GM18867 (cell line): ENCODE results near the gene GOLGA6L10.
"Not testable (repeated sequence)": the region's sequence is repeated elsewhere in the genome, so short reads cannot be mapped to it uniquely, and the experiment has no call there.

Experiments used
- ATAC-seq: cut with Tn5 transposase; IDR thresholded peaks from one replicate; pipeline ENCODE4 v1.9.1; 2021; ENCODE audit warnings: mild to moderate bottlenecking, moderate library complexity; ENCODE audit not compliant: unreplicated experiment

GOLGA6L10 gene

DNA sequence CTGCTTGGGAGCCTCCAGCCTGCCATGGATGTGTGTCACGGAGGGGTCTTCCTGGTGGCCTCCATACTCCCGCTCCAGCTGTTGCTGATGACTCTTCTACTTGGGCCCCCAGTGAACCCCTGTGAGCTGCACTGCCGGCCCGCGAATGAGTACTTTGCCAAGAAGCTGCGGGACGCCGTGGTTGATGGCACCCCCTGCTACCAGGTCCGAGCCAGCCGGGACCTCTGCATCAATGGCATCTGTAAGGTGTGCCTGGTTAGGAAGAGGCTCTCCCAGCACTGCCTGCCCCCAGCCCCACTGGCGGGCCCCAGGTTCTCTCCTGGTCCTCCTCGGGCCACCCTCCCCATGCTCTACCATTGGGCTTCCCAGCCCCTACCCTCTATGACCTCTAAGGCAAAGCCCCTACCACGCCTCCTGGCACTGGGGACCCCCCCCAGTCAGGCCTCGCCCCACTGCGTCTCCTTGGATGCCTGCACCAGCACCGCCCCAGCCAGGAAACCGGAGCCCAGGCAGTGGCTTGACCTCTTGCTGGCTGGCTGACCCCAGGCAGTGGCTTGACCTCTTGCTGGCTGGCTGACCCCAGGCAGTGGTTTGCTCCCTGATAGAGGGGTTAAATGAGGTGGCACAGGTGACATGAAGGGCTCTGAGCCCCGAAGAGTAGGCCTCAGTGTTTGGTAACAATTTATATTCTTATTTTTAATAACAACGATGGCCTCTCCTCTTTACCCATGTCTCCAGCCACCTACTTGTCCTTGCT lies 29.6 kb downstream of the GOLGA6L10 start:
- not testable (repeated sequence) for ATAC-seq

DNA sequence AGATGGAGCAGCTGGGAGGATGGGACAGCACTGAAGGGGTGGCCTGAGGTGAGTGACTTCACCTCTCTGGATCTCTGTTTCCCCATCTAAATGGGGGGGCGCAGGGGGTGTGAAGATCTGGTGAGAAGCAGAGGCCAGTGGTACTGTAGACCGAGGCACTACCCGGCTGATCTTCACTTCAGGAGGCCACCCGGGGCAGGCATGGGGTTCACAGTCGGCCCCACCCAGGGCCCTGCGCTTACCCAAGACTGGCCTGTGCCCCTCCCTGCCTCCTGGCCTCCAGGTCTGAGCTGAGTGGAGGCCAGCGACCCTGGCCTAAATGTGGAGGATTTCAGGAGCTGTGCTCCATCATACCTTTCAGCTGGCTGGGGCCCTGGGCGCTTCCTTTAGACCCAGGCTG lies 31.0 kb downstream of the GOLGA6L10 start:
- ATAC-seq: not testable (repeated sequence)

DNA sequence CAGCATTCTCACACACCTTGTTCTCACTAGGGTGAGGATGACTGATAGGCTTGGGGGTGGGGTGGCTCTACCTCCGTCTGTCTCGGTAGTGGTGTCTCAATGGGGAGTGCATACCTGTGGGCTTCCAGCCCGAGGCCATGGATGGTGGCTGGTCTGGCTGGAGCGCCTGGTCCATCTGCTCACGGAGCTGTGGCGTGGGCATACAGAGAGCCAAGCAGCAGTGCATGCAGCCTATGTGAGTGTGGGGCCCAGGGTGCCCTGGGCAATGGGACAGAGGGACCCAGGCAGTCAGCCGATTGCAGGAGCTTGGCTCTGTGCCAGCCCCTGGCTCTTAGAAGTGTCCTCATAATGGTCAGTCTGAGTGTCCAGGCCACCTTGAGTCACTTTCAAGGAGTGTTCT lies 31.8 kb downstream of the GOLGA6L10 start:
- ATAC-seq: not testable (repeated sequence)

DNA sequence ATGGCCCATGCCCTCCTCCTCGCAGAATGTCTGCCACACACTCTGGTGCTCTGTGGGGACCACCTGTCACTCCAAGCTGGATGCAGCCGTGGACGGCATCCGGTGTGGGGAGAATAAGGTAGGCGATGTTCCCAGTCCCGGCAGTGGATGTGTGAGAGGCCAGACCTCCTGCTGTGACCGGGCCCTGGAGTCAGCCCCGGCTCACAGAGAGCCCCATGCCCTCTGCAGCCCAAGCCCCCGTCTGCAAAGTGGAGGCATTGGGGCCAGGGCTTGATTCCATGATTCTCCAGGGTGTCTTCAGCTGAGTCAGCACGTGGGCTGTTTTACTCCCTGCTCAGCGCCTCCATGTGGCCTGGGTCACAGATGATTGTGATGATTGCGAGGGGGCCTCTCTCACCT lies 32.2 kb downstream of the GOLGA6L10 start:
- ATAC-seq: no peak

DNA sequence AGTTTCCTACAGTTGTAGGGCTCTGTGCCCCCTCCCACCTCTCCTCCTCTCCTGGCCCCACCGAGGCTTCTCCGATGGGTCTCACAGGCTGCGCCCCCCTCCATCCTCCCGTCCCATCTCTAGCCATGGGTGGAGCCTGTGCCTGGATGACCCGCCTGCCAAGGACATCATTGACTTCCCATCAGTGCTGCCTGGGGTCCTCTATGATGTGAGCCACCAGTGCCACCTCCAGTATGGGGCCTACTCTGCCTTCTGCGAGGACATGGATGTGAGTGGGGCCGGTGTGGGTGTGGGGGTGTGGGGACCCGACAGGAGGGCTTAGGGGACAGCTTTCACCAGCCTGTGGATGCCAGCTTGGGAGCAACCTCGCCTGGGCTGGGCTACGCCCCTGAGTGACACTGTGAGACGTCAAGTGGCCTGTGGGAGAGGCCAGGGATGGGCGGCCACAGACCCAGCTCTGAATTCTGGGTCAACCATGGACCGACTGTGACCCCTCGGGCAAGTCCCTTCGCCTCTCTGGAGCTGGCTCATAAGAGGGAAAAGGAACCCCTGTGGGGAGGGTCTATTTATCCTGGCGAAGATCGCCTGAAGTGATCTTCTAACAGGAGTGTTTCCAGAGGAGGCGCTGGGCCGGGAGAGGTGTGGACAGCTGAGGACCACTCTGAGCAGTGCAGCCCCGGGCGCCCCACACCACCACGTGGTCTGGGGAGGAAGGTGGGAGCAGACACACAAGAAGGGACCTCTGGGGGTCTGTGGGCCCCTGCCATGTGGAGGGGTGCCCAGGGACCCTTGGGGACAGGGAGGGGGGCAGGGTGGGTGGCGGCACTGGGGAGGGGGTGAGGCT lies 32.8 kb downstream of the GOLGA6L10 start:
- not testable (repeated sequence) for ATAC-seq

DNA sequence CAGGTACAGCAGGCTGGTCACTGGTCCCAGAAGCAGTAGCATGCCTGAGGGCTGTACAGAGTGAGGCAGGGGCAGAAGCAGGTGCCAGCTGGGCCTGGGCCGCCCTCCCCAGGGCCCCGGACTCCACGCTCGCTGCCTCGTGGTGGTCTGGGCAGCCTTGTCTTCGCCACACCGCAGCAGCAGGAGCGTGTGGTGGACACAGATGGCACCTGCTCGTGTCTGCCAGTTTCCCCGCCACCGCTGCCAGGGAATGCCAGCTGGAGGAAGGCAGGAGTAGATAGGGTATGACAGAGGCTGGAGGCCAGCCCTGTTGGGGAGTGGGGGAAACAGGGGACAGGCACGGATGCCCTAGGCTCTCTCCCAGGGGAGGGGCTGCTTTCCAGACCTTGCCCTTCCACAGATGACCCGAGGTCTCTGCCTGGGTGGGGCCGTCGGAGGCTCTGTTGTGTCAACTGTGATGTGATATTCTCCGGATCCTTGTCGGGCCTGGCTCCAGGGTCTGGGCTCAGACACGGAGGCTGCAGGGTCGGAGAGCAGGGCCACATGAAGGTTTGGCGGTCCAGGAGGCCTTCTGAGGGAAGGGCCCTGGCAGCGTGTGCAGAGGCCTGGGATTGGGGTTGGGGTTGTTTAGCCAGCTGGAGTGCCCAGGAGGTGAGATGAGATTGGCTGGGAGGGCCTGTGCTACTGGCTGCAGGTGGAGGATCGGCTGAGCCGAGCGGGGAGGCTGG lies 33.6 kb downstream of the GOLGA6L10 start:
- no peak for ATAC-seq

DNA sequence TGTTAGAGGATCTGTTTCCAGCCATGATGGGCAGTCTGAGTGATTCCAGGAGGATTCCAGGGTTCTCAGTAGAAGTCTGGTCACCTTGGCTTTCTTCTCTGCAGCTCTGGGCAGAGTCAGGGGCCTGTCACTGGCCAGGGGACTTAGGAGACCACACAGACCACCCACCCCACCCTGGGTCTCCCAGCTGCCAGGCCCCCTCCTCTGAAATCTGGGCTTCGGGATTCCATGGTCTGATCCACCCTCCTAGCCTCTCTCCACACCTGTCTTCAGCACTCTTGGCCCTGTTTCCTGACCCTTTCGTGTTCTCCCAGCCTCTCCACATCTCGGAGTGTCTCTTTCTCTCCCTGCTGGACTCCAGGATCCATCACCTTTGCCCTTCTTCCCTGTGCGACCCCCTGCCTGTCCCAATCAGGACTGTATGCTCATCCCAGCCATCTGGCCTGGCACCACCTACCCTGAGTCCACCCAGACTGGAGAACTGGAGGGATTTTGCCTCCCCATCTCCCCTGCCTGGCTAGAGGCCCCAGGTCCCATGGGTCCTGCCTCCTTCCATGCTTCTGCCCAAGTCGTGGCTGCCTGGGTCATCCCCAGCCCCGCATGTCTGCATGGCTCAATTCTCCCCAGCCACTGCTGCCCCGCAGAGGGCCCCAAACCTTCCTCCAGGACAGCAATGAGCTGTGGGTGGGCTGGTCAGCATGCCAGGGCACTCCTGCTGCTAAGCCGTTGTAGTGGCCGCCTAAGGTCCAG lies 34.3 kb downstream of the GOLGA6L10 start:
- no peak for ATAC-seq

DNA sequence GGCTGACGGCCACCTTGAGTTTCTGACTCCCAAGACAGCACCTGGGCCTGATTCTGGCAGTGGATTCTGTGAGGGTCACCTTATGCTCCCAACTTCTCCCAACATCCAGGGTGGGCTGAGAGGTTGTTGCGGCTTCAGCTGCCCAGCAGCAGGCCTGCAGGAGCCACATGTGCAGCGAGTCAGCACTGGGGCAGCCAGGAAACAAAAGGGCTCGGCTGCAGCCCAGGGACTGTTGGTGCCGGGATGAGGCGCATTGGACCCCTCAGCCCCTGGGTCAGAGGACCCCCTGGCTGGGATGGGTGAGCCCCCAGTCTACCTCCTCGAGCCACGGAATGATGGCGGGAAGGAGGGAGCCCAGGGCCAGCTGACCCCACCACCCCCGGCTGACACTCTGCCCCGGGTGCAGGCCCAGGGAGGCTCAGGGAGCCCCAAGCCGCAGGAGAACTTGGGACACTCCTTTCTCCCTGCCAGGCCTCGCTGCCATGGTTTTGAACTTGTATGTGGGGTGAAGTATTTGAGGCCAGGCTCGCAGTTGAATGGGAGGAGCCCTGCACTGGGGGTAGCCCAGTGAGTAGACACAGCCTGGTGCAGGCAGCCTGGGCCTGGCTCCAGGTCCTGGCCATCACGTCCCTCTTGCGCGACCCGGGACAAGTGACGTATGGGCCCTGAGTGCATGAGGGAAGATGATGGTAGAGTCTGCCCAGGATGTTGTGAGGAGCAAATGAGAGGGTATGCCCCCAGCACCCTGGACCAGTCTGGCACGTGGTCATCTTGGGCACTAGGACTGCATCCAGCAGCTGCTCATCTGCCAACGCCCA lies 35.1 kb downstream of the GOLGA6L10 start:
- not testable (repeated sequence) for ATAC-seq

DNA sequence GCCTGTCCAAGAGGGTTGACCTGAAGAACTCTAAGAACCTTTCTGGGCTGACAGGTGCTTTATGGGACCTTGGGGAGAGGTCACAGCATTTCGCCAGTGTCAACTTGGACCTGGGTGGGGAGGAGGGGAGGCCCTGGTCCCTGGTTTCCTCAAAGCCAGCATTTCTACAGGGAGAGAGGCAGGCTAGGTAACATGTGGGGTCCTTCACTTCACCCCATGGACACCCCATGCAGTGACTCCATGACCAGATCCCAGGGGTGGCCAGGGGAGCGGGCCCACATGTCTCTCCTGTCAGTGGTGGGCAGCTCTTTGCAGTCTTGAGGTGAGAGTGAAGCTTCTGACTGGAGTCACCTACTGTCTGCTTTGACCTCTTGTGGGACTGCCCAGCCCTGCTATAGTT lies 35.8 kb downstream of the GOLGA6L10 start:
- no peak for ATAC-seq

DNA sequence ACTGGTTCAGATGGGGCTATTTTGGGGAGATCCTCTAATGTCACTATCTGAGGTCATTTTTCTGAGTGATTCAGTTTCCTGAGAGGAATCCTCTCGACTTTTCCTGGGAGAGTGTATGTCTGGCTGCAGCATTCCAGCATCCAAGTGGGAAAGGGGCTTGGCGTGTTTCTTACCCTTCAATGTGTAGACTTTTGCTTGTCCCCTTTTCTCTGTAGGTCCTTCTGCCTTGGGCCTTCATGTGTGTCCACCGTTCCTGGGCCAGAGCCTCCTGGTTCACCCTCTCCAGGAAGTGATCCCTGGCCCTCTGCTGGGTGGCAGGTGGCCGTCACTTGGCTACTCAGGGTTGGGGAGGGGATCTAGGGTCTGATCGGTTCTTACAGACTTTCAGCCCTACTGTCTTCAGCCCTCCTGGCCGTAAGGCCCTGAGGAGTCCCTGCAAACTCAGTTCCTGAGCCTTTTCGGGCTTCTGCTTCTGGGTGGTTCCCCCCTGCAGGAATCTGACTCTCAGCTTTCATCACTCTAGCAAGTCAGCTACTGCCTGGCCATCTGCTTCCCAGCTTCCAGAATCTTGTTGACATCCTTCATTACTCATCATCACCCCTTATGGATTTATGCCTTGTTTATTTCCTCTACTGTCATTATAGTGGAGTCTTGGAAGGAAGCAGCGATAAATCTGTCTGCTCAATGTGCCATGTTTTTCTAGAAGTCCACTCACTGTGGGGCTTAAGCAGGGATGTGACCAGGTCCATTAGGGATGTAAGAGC lies 36.5 kb downstream of the GOLGA6L10 start:
- no peak for ATAC-seq

DNA sequence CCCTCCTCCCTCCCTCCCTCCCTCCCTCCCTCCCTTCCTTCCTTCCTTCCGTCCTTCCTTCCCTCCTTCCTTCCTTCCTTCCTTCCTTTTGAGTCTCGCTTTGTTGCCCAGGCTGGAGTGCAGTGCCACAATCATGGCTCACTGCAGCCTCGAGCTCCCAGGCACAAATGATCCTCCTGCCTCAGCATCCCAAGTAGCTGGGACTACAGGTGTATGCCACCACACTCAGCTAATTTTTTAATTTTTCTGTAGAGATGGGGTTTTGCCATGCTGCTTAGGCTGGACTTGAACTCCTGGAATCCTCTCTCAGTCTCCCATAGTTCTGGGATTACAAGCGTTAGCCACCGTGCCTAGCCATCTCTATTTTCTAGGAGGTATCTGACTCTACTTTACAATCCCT lies 38.0 kb downstream of the GOLGA6L10 start:
- not testable (repeated sequence) for ATAC-seq

DNA sequence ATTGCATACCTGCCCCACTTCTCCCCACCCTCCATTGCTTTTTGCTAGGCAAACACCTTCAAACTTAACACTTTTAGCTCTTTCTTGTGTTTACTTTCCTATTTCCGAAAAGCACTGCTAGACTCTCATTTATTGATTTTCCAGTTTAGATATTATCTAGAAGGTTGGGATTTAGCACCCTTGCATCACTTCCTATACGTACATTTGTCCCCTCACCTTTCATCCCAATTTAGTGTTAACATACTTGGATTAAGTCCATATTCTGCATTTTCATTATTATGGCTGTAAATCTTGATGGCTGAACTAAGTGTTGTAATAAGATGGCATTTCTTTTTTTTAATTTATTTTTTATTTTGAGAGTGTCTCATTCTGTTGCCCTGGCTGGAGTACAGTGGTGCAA lies 39.5 kb downstream of the GOLGA6L10 start:
- no peak for ATAC-seq

DNA sequence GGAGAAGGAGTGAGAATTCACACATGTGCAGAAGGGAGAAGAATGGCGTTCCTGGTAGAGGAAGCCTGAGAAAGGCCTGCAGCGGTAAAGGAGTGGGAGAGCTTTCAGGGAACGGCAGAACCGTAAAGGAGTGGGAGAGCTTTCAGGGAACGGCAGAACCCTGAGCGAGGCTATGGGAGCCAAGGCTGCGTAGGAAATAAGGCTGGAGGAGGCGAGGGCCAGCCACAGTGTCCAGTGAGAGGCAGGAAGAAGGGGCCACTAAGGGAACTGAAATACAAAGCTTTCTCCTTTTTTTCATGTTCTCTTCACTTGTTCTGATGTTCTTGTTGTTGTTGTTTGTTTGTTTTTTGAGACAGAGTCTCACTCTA lies 41.6 kb downstream of the GOLGA6L10 start:
- no peak for ATAC-seq

DNA sequence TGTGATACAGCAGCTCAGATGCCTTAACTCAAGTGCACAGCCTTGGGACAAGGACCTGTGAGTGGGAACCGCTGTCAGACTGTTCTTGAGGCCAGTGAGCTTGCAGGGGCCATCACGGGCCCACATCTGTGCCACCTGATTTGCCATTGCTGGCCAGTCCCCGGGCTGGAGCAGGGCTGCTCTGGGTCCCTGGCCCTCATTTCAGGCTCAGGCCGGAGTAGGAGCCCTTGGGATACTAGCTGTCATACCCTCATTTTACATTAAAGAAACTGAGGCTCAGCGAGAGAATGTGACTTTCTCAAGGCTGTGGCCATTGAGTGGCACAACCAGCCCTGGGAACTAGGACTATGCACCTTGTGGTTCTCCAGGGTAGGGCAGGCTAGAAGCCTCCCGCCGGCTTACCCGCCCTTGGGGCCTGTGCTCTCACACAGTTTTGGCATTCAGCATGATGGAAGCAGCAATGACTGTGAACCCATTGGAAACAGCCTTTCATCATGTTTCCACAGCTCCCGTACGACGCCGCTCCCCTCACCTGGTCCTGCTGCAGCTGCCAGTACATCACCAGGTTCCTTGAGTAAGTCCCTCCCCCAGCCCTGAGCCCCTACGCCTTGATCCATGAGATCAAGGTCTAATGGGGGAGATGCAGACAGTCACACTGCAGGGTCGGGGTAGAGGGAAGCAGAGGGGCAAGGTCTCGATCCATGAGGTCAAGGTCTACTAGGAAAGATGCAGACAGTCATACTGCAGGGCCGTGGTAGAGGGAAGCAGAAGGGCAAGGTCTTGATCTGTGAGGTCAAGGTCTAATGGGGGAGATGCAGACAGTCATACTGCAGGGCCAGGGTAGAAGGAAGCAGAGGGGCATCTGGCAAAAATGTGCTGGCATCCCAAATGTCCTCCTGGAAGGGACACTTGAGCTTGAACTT lies 42.2 kb downstream of the GOLGA6L10 start:
- ATAC-seq: no peak

DNA sequence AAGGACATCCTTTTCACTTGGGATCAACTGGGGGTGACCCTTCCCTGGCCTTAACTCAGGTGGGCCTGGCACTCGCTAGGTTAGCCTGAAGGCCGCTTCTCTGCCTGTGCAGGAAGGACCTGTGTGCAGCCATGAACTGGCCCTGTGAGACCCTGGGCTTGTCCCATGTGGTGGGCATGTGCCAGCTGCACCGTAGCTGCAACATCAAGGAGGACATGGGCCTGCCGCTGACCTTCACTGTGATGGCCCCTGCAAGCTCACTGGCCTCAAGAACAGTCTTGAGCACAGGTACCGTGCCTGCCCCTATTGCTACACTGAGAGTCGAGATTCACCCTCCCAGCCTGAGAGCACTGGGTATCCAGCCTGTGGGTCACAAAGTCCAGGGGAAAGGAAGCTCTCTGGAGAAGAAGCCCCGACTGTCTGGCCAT lies 43.6 kb downstream of the GOLGA6L10 start:
- no peak for ATAC-seq

DNA sequence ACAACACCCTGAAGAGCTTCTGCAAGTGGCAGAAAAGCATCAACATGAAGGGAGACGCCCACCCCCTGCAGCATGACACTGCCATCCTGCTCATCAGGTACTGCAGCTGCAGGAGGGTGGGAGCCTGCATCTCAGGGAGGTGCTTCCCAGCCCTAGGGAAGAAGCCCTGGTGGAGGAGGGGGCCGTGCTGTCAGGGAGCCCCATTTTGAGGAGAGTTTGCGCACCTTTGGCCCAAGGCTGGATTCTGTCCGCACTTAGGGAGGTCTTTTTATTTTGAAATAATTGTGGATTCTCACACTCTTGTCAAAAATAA lies 44.5 kb downstream of the GOLGA6L10 start:
- no peak for ATAC-seq

DNA sequence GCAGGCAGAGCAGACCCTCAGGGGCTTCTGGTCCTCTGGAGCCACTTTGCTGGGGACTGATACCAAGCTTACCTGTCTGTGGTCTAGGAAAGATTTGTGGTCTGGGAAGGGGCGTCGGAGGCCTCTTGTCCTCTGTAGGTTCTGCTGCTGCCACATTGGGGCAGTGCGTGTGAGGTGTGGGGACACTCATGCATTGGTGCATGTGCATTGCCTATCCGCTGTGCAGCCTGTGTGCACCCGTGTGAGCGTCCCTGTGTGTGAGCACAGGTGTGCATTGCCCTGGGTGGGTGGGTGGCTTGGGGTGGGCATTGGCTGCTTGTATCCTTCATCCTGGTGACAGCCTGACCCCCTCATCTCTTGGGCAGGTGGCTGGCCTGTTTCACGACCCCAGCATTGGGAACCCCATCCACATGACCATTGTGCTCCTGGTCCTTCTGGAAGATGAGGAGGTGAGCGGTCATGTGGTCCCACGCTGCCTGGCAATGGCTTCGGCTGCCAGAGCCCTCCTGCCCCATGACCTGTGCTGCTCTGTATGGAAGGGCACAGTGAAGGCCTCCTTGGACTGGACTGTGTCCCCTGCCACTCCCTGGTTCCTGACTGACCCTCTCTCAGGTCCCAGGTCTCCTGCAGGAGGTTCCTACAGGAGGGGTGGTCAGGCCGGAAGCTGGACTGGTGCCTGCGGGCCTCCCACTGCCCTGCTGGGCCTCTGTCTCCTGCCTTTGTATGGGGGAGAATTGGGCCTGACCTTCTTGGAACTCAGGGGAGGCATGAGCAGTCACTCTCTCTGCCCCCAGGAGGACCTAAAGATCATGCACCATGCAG lies 45.1 kb downstream of the GOLGA6L10 start:
- ATAC-seq: no peak
